Measurements from ENCODE around the gene LGSN.

Gene LGSN

GRCh38 chr6:63317641-63318040, 2.1 kb downstream of the LGSN start:
- no peak for DNase-seq (ENCODE audit: low read depth, low spot score)
- H3K9ac ChIP-seq (ENCODE audit: insufficient read length): no peak overlapping the region

GRCh38 chr6:63316113-63316512, 3.7 kb downstream of the LGSN start:
- Histone ChIP-seq H3K9ac (ENCODE audit: insufficient read length) (no peak overlapping the region), H3K36me3 (ENCODE audit: insufficient read depth, low read length) (no peaks in the 10 kb centered on the region), H3K4me3 (no peak overlapping the region), H3K9me3 (ENCODE audit: low read depth, low read length) (no peaks in the 10 kb centered on the region), H3K27ac (no peak overlapping the region)
- TF ChIP-seq EZH2 (IDR thresholded peaks at IDR 0.05) (no peak), FOXP2 (optimal IDR thresholded peaks at IDR 0.05; ENCODE audit: control extremely low read depth, extremely low read length, insufficient read depth) (no peak), POLR2AphosphoS5 (IDR thresholded peaks at IDR 0.05; ENCODE audit: borderline replicate concordance, low read depth, low read length) (no peak)
- DNase-seq (ENCODE audit: low read depth, low spot score): no peak

More at GRCh38 chr6:63317641-63318040, 2.1 kb downstream of the LGSN start:
- no peaks in the 10 kb centered on the region for H3K36me3 ChIP-seq (ENCODE audit: insufficient read depth, low read length)
- no peak overlapping the region for H3K4me3 ChIP-seq
- TF ChIP-seq EZH2 (IDR thresholded peaks at IDR 0.05): no peak
- no peak for TF ChIP-seq FOXP2 (optimal IDR thresholded peaks at IDR 0.05; ENCODE audit: control extremely low read depth, extremely low read length, insufficient read depth)
- TF ChIP-seq POLR2AphosphoS5 (IDR thresholded peaks at IDR 0.05; ENCODE audit: borderline replicate concordance, low read depth, low read length): no peak
- no peaks in the 10 kb centered on the region for H3K9me3 ChIP-seq (ENCODE audit: low read depth, low read length)
- H3K27ac ChIP-seq: no peak overlapping the region

- Histone ChIP-seq H3K9me3 (ENCODE audit: low read depth, low read length) (no peaks in the 10 kb centered on the region), H3K9ac (ENCODE audit: insufficient read length) (no peak overlapping the region), H3K4me3 (no peak overlapping the region), H3K36me3 (ENCODE audit: insufficient read depth, low read length) (no peaks in the 10 kb centered on the region), H3K27ac (no peak overlapping the region)
- TF ChIP-seq EZH2 (IDR thresholded peaks at IDR 0.05) (no peak), POLR2AphosphoS5 (IDR thresholded peaks at IDR 0.05; ENCODE audit: borderline replicate concordance, low read depth, low read length) (no peak), FOXP2 (optimal IDR thresholded peaks at IDR 0.05; ENCODE audit: control extremely low read depth, extremely low read length, insufficient read depth) (no peak)
- DNase-seq (ENCODE audit: low read depth, low spot score): no peak
Observed at GRCh38 chr6:63313111-63313510, 6.7 kb downstream of the LGSN start.

- Histone ChIP-seq H3K9me3 (ENCODE audit: low read depth, low read length) (no peaks in the 10 kb centered on the region), H3K9ac (ENCODE audit: insufficient read length) (no peak overlapping the region), H3K4me3 (no peak overlapping the region), H3K36me3 (ENCODE audit: insufficient read depth, low read length) (no peaks in the 10 kb centered on the region), H3K27ac (no peak overlapping the region)
- TF ChIP-seq POLR2AphosphoS5 (IDR thresholded peaks at IDR 0.05; ENCODE audit: borderline replicate concordance, low read depth, low read length) (no peak), FOXP2 (optimal IDR thresholded peaks at IDR 0.05; ENCODE audit: control extremely low read depth, extremely low read length, insufficient read depth) (no peak), EZH2 (IDR thresholded peaks at IDR 0.05) (no peak)
- DNase-seq (ENCODE audit: low read depth, low spot score): no peak
Observed at GRCh38 chr6:63307581-63308246, 12.1 kb downstream of the LGSN start.

- no peaks in the 10 kb centered on the region for H3K9me3 ChIP-seq (ENCODE audit: low read depth, low read length)
- H3K36me3 ChIP-seq (ENCODE audit: insufficient read depth, low read length): no peaks in the 10 kb centered on the region
- no peak overlapping the region for H3K27ac ChIP-seq
- no peak overlapping the region for H3K4me3 ChIP-seq
- no peak for TF ChIP-seq POLR2AphosphoS5 (IDR thresholded peaks at IDR 0.05; ENCODE audit: borderline replicate concordance, low read depth, low read length)
- no peak for TF ChIP-seq FOXP2 (optimal IDR thresholded peaks at IDR 0.05; ENCODE audit: control extremely low read depth, extremely low read length, insufficient read depth)
- no peak for TF ChIP-seq EZH2 (IDR thresholded peaks at IDR 0.05)
- no peak overlapping the region for H3K9ac ChIP-seq (ENCODE audit: insufficient read length)
- DNase-seq (ENCODE audit: low read depth, low spot score): no peak
Observed at GRCh38 chr6:63306420-63306819, 13.4 kb downstream of the LGSN start.

- Histone ChIP-seq H3K9me3 (ENCODE audit: low read depth, low read length) (no peaks in the 10 kb centered on the region), H3K27ac (no peak overlapping the region), H3K4me3 (no peak overlapping the region), H3K36me3 (ENCODE audit: insufficient read depth, low read length) (no peaks in the 10 kb centered on the region), H3K9ac (ENCODE audit: insufficient read length) (no peak overlapping the region)
- TF ChIP-seq POLR2AphosphoS5 (IDR thresholded peaks at IDR 0.05; ENCODE audit: borderline replicate concordance, low read depth, low read length) (no peak), EZH2 (IDR thresholded peaks at IDR 0.05) (no peak), FOXP2 (optimal IDR thresholded peaks at IDR 0.05; ENCODE audit: control extremely low read depth, extremely low read length, insufficient read depth) (no peak)
- DNase-seq (ENCODE audit: low read depth, low spot score): no peak
Observed at GRCh38 chr6:63305277-63305676, 14.5 kb downstream of the LGSN start.

- Histone ChIP-seq H3K9me3 (ENCODE audit: low read depth, low read length) (no peaks in the 10 kb centered on the region), H3K4me3 (no peak overlapping the region), H3K27ac (no peak overlapping the region), H3K9ac (ENCODE audit: insufficient read length) (no peak overlapping the region), H3K36me3 (ENCODE audit: insufficient read depth, low read length) (no peaks in the 10 kb centered on the region)
- no peak for DNase-seq (ENCODE audit: low read depth, low spot score)
- TF ChIP-seq FOXP2 (optimal IDR thresholded peaks at IDR 0.05; ENCODE audit: control extremely low read depth, extremely low read length, insufficient read depth) (no peak), EZH2 (IDR thresholded peaks at IDR 0.05) (no peak), POLR2AphosphoS5 (IDR thresholded peaks at IDR 0.05; ENCODE audit: borderline replicate concordance, low read depth, low read length) (no peak)
Observed at GRCh38 chr6:63303476-63303875, 16.3 kb downstream of the LGSN start.

- no peak overlapping the region for H3K4me3 ChIP-seq
- TF ChIP-seq POLR2AphosphoS5 (IDR thresholded peaks at IDR 0.05; ENCODE audit: borderline replicate concordance, low read depth, low read length) (no peak), FOXP2 (optimal IDR thresholded peaks at IDR 0.05; ENCODE audit: control extremely low read depth, extremely low read length, insufficient read depth) (no peak), EZH2 (IDR thresholded peaks at IDR 0.05) (no peak)
- no peak for DNase-seq (ENCODE audit: low read depth, low spot score)
- no peak overlapping the region for H3K9ac ChIP-seq (ENCODE audit: insufficient read length)
- H3K9me3 ChIP-seq (ENCODE audit: low read depth, low read length): no peaks in the 10 kb centered on the region
- H3K36me3 ChIP-seq (ENCODE audit: insufficient read depth, low read length): no peaks in the 10 kb centered on the region
- H3K27ac ChIP-seq: no peak overlapping the region
Observed at GRCh38 chr6:63299667-63300066, 20.1 kb downstream of the LGSN start.

Measured in SK-N-MC (cell line).